Stimulated activated CD4-positive, alpha-beta T cell treated with anti-CD3 and anti-CD28 coated beads, Interleukin-15, amount 100 ng/mL, for 24 hours (primary cell): ENCODE data around the gene PTPN7.
"Not testable (repeated sequence)": the region's sequence is repeated elsewhere in the genome, so short reads cannot be mapped to it uniquely, and the experiment has no call there.

Experiments used
- DNase-seq: peaks from one replicate; pipeline ENCODE4 v3.0.0-alpha.2; 2020

PTPN7 gene

GRCh38 chr1:202189001-202189790 lies 28.8 kb upstream of the PTPN7 start:
- peak; percentile 87 for DNase-seq

- no peak for DNase-seq
Observed at GRCh38 chr1:202187697-202188407, 27.4 kb upstream of the PTPN7 start.

- no peak for DNase-seq
Observed at GRCh38 chr1:202187041-202187671, 26.8 kb upstream of the PTPN7 start.

- no peak for DNase-seq
Observed at GRCh38 chr1:202186327-202186726, 25.9 kb upstream of the PTPN7 start.

- DNase-seq, result peak; percentile 88
Observed at GRCh38 chr1:202184750-202185460, 24.5 kb upstream of the PTPN7 start.

- no peak for DNase-seq
Observed at GRCh38 chr1:202182040-202182877, 21.9 kb upstream of the PTPN7 start.

- no peak for DNase-seq
Observed at GRCh38 chr1:202181586-202181985, 21.2 kb upstream of the PTPN7 start.

- not testable (repeated sequence) for DNase-seq
Observed at GRCh38 chr1:202180751-202181139, 20.3 kb upstream of the PTPN7 start.

- DNase-seq, result no peak
Observed at GRCh38 chr1:202179828-202180750, 19.7 kb upstream of the PTPN7 start.

- no peak for DNase-seq
Observed at GRCh38 chr1:202176949-202177927, 16.8 kb upstream of the PTPN7 start.

GRCh38 chr1:202173993-202174392 lies 13.6 kb upstream of the PTPN7 start:
- no peak for DNase-seq

- no peak for DNase-seq
Observed at GRCh38 chr1:202172015-202172355, 11.6 kb upstream of the PTPN7 start.

- no peak for DNase-seq
Observed at GRCh38 chr1:202171292-202172014, 11.1 kb upstream of the PTPN7 start.

- DNase-seq, result no peak
Observed at GRCh38 chr1:202170726-202171125, 10.3 kb upstream of the PTPN7 start.

- no peak for DNase-seq
Observed at GRCh38 chr1:202168861-202169260, 8.5 kb upstream of the PTPN7 start.

- no peak for DNase-seq
Observed at GRCh38 chr1:202167708-202168415, 7.5 kb upstream of the PTPN7 start.

- DNase-seq, result not testable (repeated sequence)
Observed at GRCh38 chr1:202167054-202167453, 6.7 kb upstream of the PTPN7 start.
